Erythroblast (primary cell): Measurements from ENCODE around the gene PRM3.
"Not testable (repeated sequence)": the region's sequence is repeated elsewhere in the genome, so short reads cannot be mapped to it uniquely, and the experiment has no call there.

ENCODE experiments used
- DNase-seq, 2 experiments: peaks; one replicate each; lab custom pipeline; 2025; lab: John Stamatoyannopoulos, UW
- GATA1 ChIP-seq: IDR thresholded peaks from 2 replicates; pipeline ENCODE4 v1.6.1; 2011; ENCODE audit warnings: low read depth, mild to moderate bottlenecking, control low read depth, low read length, moderate library complexity
- POLR2A ChIP-seq: IDR thresholded peaks from 2 replicates; pipeline ENCODE4 v1.6.1; 2011; ENCODE audit warnings: mild to moderate bottlenecking, low read length

PRM3 gene

GRCh38 chr16:11310634-11310977 lies 37.2 kb upstream of the PRM3 start:
- no peak for TF ChIP-seq POLR2A
- TF ChIP-seq GATA1: no peak
- DNase-seq: no peak

DNA sequence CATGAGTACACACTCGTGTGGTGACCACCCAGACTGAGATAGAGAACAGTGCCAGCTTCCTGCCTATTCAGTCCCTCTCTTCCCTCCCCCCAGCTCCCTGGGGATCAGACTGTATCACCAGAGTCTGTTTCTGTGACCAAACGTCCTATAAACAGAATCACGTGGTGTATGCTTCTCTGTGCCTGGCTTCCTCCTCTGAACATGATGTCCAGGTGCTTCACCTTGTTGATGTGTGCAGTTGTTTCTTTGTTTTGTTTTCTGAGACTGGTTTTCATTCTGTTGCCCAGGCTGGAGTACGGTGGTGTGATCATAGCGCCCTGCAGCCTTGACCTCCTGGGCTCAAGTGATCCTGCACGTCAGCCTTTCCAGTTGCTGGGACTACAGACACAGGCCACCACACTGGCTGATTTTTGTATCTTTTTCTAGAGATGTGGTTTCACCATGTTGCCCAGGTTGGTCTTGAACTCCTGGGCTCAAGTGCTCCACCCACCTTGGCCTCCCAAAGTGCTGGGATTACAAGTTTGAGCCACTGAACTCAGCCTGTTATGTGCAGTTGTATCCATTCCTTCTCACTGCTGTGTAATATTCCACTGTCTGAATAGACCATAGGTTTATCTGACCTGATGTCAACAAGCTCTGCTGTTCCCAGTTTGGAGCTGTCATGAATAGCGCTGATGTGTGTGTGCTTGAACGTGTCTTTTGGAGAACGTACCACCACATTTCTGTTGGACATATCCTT lies 36.6 kb upstream of the PRM3 start:
- no peak for DNase-seq
- TF ChIP-seq POLR2A (no peak), GATA1 (no peak)

DNA sequence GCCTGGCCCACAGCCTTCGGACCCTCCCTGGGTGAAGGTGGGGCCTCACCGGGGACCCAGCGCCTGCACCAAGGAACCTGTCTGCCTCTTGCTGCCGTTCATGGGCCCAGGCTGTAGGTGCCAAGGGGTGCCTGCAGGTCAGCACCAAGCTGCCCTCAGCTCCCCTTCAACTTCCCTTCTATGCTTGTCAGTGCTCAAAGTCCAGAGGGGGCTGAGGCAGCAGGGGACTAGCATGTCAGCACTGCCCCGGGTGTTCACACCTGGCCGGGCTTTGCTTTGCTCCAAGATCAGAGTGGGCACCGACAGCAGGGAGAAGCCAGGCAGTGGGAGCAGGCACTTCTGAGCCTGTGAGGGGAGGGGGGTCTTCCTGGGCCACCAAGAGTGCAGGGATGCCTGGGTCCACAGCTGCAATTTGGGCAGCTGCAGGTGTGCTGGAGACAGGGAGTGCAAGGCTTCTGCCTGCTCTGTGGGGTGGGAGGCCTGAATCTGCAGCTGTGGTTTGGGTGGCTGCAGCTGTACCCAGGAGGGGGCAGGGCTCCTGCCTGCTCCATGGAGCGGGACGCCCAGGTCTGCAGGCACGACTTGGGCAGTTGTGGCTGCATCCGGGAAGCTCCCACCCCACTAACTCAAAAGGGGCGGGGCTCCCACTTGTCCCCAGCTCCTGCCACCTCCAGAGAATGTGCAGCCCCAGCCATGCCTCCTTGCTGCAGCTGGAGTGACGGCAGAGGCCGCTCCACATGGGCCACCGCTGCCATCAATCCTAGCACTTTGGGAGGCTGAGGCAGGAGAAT lies 35.3 kb upstream of the PRM3 start:
- no peak for DNase-seq
- TF ChIP-seq POLR2A: no peak
- TF ChIP-seq GATA1: no peak

DNA sequence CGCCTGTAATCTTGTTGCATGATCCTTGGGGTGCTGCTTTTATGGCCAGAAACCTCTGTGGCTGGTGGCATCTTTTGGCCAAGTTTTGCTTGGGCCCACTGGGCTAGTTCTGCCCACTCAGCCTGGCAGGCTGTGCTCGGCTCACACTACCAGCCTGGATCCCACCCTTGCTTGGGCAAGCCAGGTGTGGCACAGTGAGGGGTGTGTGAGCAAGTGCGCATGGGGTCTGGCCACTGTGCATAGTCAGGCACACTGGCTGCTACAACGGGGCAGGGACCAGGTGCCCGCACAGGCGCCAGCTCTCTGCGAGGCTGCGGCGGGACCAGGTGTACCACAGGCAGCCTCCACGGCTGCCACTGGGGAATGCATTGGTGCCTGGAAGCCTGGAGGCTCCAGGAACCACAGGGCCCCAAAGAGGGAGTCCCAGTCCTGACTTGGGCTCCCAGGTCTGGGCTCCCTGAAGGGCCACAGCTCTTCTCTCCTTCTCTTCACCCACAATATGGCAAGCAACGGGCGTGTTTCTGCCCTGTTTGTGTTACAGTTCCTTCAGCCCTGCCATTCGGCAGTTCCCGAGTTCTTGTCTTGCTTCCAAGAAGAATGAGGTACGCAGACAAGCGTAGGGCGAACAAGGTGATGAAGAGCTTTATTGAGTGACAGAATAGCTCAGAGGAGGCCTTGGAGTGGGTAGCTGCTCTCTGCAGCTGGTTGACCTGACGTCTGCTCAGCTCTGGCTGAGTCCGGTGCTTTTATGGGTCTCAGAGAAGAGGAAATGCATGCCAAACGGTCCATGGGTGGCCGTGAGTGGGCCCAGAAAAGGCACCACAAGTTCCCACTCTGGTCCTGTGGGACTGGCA lies 34.4 kb upstream of the PRM3 start:
- no peak for TF ChIP-seq GATA1
- TF ChIP-seq POLR2A: no peak
- no peak for DNase-seq

GRCh38 chr16:11306997-11307638 lies 33.7 kb upstream of the PRM3 start:
- DNase-seq: no peak
- TF ChIP-seq POLR2A (no peak), GATA1 (no peak)

GRCh38 chr16:11306381-11306780 lies 33.0 kb upstream of the PRM3 start:
- TF ChIP-seq GATA1 (no peak), POLR2A (no peak)
- no peak for DNase-seq

DNA sequence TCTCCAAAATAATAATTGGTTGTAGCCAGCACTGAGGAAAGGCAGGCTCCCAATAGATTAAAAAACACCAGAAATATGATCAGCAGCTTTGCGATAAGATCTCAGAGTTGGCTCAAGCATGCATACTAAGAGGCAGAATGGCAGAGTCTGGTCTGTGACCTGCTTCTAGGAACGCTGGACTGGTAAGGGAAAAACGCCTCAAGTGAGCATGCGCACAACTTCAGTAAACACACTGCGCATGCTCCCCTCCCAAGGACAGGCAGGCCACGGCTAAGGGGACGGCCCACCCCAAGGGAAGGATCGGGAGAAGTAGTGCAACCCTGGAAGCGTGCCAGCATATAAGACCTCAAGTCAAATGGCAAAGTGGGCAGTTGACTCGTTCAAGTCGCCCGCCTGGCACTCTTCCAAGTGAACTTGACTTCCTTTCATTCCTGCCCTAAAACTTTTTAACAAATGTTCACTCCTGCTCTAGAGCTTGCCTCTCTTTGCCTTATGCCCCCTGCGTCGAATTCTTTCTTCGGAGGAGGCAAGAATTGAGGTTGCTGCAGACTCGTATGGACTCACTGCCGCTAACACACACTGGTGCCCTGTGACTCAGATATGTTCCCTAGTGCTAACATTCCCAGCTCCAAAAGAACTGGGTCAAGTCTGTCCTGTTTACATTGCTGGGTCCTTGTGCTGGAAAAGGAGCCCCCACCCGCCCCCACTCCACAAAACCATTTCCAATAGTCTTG lies 30.1 kb upstream of the PRM3 start:
- DNase-seq: no peak
- TF ChIP-seq POLR2A (no peak), GATA1 (no peak)

GRCh38 chr16:11302977-11303376 lies 29.5 kb upstream of the PRM3 start:
- no peak for TF ChIP-seq GATA1
- no peak for TF ChIP-seq POLR2A
- no peak for DNase-seq

DNA sequence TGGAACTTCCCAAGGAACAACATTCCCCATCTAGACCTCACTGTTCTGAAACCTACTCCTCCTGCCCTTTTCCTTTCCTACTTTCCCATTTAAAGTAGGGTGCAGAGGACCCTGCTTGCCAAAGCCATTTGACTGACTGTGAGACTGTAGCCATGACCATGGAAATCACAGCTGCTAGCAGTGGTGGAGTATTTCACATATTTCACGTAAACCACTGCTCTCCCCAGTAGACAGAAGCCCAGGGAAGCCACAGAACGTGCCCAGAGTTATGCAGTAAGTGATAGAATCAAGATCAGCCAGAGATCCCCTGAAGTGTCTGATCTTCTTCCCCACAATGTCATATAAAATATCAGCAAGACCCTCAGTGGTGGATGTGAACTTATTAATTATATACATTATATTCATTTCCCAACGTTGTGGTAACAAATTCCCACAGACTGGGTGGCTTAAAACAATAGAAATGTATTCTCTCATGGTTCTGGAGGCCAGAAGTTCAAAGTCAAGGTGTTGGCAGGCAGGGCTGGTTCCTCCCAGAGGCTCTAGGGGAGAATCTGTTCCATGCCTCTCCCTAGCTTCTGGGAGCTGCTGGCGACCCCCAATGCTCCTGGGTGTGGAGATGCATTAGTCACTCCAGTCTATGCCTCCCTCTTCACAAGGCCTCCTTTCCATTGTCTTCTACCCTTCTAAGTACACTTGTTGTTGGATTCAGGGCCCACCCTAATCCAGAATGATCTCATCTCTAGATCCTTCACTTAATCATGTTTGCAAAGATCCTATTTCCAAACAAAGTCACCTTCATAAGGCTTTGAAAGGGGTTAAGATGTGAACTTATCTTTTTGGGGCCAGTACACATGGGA lies 28.4 kb upstream of the PRM3 start:
- no peak for DNase-seq
- no peak for TF ChIP-seq POLR2A
- no peak for TF ChIP-seq GATA1

DNA sequence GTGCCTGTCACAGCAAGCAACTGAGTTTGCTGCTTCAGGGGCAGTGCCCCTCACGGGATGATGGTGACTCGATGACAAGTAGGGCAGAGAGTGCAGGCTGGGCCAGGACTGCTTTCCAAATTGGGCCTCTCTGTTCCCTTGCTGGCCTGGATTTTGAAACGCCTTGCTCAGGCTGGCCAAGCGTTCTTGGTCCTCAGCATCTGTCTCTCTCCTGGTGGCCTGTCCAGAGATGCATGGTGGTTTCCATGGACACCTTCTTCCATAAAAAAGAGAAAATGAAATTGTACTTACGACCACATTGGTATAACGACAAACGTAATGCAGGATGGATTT lies 27.1 kb upstream of the PRM3 start:
- TF ChIP-seq GATA1 (no peak), POLR2A (no peak)
- DNase-seq: no peak

GRCh38 chr16:11299865-11300559 lies 26.6 kb upstream of the PRM3 start:
- TF ChIP-seq POLR2A (no peak), GATA1 (no peak)
- DNase-seq: no peak

GRCh38 chr16:11298950-11299547 lies 25.6 kb upstream of the PRM3 start:
- DNase-seq: not testable (repeated sequence)
